Kidney epithelial cell (primary cell): ENCODE results near the gene ARSG. TPM values are rescaled to one million over a fixed set of nuclear protein-coding genes. Genes with fewer than 3 reads are reported as not detected.

Source experiments
- DNase-seq: peaks from one replicate; pipeline ENCODE4 v3.0.0-alpha.2; 2010; ENCODE audit warnings: low read depth
- H3K27me3 ChIP-seq: 2 replicates; pipeline ENCODE4 v1.6.0; 2011; ENCODE audit warnings: low read length; ENCODE audit not compliant: control insufficient read depth, insufficient read depth
- H3K36me3 ChIP-seq: 2 replicates; pipeline ENCODE4 v1.5.1; 2011; ENCODE audit warnings: low read length; ENCODE audit not compliant: control insufficient read depth, insufficient read depth
- H3K4me3 ChIP-seq: 2 replicates; pipeline ENCODE4 v1.5.1; 2011; ENCODE audit warnings: low read depth, mild to moderate bottlenecking, control low read depth, low read length
- CTCF ChIP-seq: IDR thresholded peaks from 2 replicates; pipeline ENCODE4 v1.5.1; 2011; ENCODE audit warnings: mild to moderate bottlenecking, moderate library complexity, low read length, control low read depth, inconsistent platforms; ENCODE audit not compliant: insufficient read depth, poor library complexity, severe bottlenecking
- total RNA-seq: library from RNA; depleted of rRNA; stranded (reverse); fragments of >200 nt; gene quantifications from 2 replicates; pipeline ENCODE4 v1.2.3, GENCODE V29; 2015

Gene ARSG
- total RNA-seq, 1 donor from 2014 or later, result 2.9 TPM

GRCh38 chr17:68310152-68310551 lies 18.9 kb downstream of the ARSG start:
- Histone ChIP-seq H3K4me3 (no peak overlapping the region), H3K36me3 (no peaks in the 10 kb centered on the region), H3K27me3 (no peaks in the 10 kb centered on the region)
- no peak for DNase-seq
- no peak for TF ChIP-seq CTCF

- no peak for DNase-seq
- TF ChIP-seq CTCF, result no peak
- H3K4me3 ChIP-seq, result no peak overlapping the region
- no peaks in the 10 kb centered on the region for H3K36me3 ChIP-seq
- H3K27me3 ChIP-seq, result no peaks in the 10 kb centered on the region
Measured at GRCh38 chr17:68314916-68315535, 23.7 kb downstream of the ARSG start.

GRCh38 chr17:68315930-68316329 lies 24.6 kb downstream of the ARSG start:
- Histone ChIP-seq H3K36me3 (no peaks in the 10 kb centered on the region), H3K27me3 (no peaks in the 10 kb centered on the region), H3K4me3 (no peak overlapping the region)
- TF ChIP-seq CTCF, result no peak
- DNase-seq, result no peak

GRCh38 chr17:68317458-68317857 lies 26.2 kb downstream of the ARSG start:
- H3K36me3 ChIP-seq, result no peaks in the 10 kb centered on the region
- no peak for TF ChIP-seq CTCF
- DNase-seq, result no peak
- no peak overlapping the region for H3K4me3 ChIP-seq
- no peaks in the 10 kb centered on the region for H3K27me3 ChIP-seq

GRCh38 chr17:68318103-68318991 lies 27.1 kb downstream of the ARSG start:
- TF ChIP-seq CTCF, result no peak
- H3K4me3 ChIP-seq, result no peak overlapping the region
- H3K36me3 ChIP-seq, result no peaks in the 10 kb centered on the region
- H3K27me3 ChIP-seq, result no peaks in the 10 kb centered on the region
- DNase-seq, result no peak
